IMR-90 (cell line): ENCODE measurements around the gene GPX5. TPM values are rescaled to one million over a fixed set of nuclear protein-coding genes. Genes with fewer than 3 reads are reported as not detected.

Source experiments
- ATAC-seq: fragments of 200-7000 bp; cut with Tn5 transposase; 2 replicates; pipeline ENCODE4 v1.9.1; 2020; ENCODE audit warnings: low read depth, mild to moderate bottlenecking, moderate library complexity
- BruUV-seq: library from RNA; stranded (reverse); fragments of 400-500 nt; replicated peaks from 2 replicates; lab custom pipeline; 2021; lab: Mats Ljungman, UMichigan
- CTCF ChIA-PET: fragments of 300-600 bp; formaldehyde crosslinking; extraction: SDS; loops from one replicate; lab custom pipeline; 2021; ENCODE audit warnings: antibody characterized with exemption; lab: Yijun Ruan, JAX
- POLR2A ChIA-PET: fragments of 300-600 bp; sonication (Branson Sonifier 250); formaldehyde crosslinking; loops from one replicate; lab custom pipeline; 2022; ENCODE audit warnings: antibody characterized with exemption; ENCODE audit not compliant: unreplicated experiment; lab: Charles Lee
- DNase-seq: peaks from one replicate; pipeline ENCODE4 v3.0.0; 2013
- H2AFZ ChIP-seq: replicated peaks from 2 replicates; pipeline ENCODE3; 2013; ENCODE audit warnings: low read length, mild to moderate bottlenecking; ENCODE audit not compliant: poor library complexity
- H2AK5ac ChIP-seq: 2 replicates; pipeline ENCODE4 v1.6.1; 2013; ENCODE audit warnings: low read depth, low read length, inconsistent platforms
- H2AK9ac ChIP-seq: replicated peaks from 2 replicates; pipeline ENCODE3; 2013; ENCODE audit warnings: mild to moderate bottlenecking, low read depth, low read length, moderate library complexity; ENCODE audit not compliant: poor library complexity
- H2BK120ac ChIP-seq: 2 replicates; pipeline ENCODE4 v1.6.1; 2013; ENCODE audit warnings: low read depth, low read length, inconsistent platforms
- H2BK15ac ChIP-seq: 3 replicates; pipeline ENCODE4 v1.6.1; 2013; ENCODE audit warnings: low read depth, low read length, inconsistent platforms
- H2BK20ac ChIP-seq: 2 replicates; pipeline ENCODE4 v1.6.1; 2013; ENCODE audit warnings: low read depth, mild to moderate bottlenecking, inconsistent platforms, low read length, moderate library complexity
- H2BK5ac ChIP-seq: 2 replicates; pipeline ENCODE4 v1.6.1; 2013; ENCODE audit warnings: mild to moderate bottlenecking, low read depth, low read length, inconsistent platforms; ENCODE audit not compliant: poor library complexity, severe bottlenecking
- H3K14ac ChIP-seq: replicated peaks from 2 replicates; pipeline ENCODE4 v1.6.1; 2013; ENCODE audit warnings: low read depth, low read length, inconsistent platforms
- H3K18ac ChIP-seq: 2 replicates; pipeline ENCODE4 v1.6.1; 2013; ENCODE audit warnings: low read depth, low read length, control low read depth
- H3K23ac ChIP-seq: 2 replicates; pipeline ENCODE4 v1.6.1; 2013; ENCODE audit warnings: low read depth, low read length, inconsistent platforms
- H3K27ac ChIP-seq: 2 replicates; pipeline ENCODE4 v1.5.1; 2013; ENCODE audit warnings: mild to moderate bottlenecking, control low read depth, low read length; ENCODE audit not compliant: insufficient read depth
- H3K27me3 ChIP-seq: 2 replicates; pipeline ENCODE4 v1.6.1; 2013; ENCODE audit warnings: low read length; ENCODE audit not compliant: control insufficient read depth, insufficient read depth
- H3K36me3 ChIP-seq: 2 replicates; pipeline ENCODE4 v1.6.1; 2013; ENCODE audit warnings: low read length, mixed read lengths; ENCODE audit not compliant: control insufficient read depth, insufficient read depth
- H3K4ac ChIP-seq: 2 replicates; pipeline ENCODE4 v1.6.1; 2013; ENCODE audit warnings: low read depth, low read length, inconsistent platforms
- H3K4me1 ChIP-seq: 2 replicates; pipeline ENCODE4 v1.6.1; 2013; ENCODE audit warnings: low read length, mixed read lengths; ENCODE audit not compliant: control insufficient read depth, insufficient read depth
- H3K4me2 ChIP-seq: 2 replicates; pipeline ENCODE4 v1.6.1; 2013; ENCODE audit warnings: low read depth, mild to moderate bottlenecking, control low read depth, low read length, moderate library complexity
- H3K4me3 ChIP-seq: 2 replicates; pipeline ENCODE4 v1.5.1; 2013; ENCODE audit warnings: low read depth, mild to moderate bottlenecking, control low read depth, low read length, moderate library complexity; ENCODE audit not compliant: insufficient read depth
- H3K56ac ChIP-seq: 2 replicates; pipeline ENCODE4 v1.6.1; 2013; ENCODE audit warnings: low read length, inconsistent platforms; ENCODE audit not compliant: insufficient read depth; ENCODE audit errors: extremely low read depth
- H3K79me1 ChIP-seq, 2 experiments: 2 replicates each; pipeline ENCODE4 v1.6.1; 2013; ENCODE audit warnings: low read length in 2 of 2, inconsistent platforms in 1 of 2, low read depth in 1 of 2
- H3K9ac ChIP-seq: 2 replicates; pipeline ENCODE4 v1.6.1; 2013; ENCODE audit warnings: low read depth, low read length, control low read depth
- H3K9me1 ChIP-seq: 2 replicates; pipeline ENCODE4 v1.6.1; 2013; ENCODE audit warnings: low read length, inconsistent platforms; ENCODE audit not compliant: insufficient read depth
- H3K9me3 ChIP-seq: 2 replicates; pipeline ENCODE4 v1.6.1; 2013; ENCODE audit warnings: low read length; ENCODE audit not compliant: control insufficient read depth, insufficient read depth
- H4K20me1 ChIP-seq: 2 replicates; pipeline ENCODE4 v1.6.1; 2013; ENCODE audit warnings: low read length, inconsistent platforms; ENCODE audit not compliant: insufficient read depth
- H4K5ac ChIP-seq: 2 replicates; pipeline ENCODE4 v1.6.1; 2013; ENCODE audit warnings: mild to moderate bottlenecking, low read depth, low read length, control low read depth
- H4K8ac ChIP-seq, 2 experiments: 2 replicates each; pipeline ENCODE4 v1.6.1; 2013; ENCODE audit warnings: low read depth in 2 of 2, low read length in 2 of 2, control low read depth in 1 of 2, inconsistent platforms in 1 of 2
- H4K91ac ChIP-seq: 2 replicates; pipeline ENCODE4 v1.6.1; 2013; ENCODE audit warnings: low read depth, low read length, inconsistent platforms; ENCODE audit not compliant: insufficient read depth
- BHLHE40 ChIP-seq: fragments of 150-350 bp; IDR thresholded peaks from 2 replicates; pipeline ENCODE4 v1.6.1; 2016; ENCODE audit warnings: mild to moderate bottlenecking, low read depth, low read length
- ELK1 ChIP-seq: fragments of 150-350 bp; IDR thresholded peaks from 2 replicates; pipeline ENCODE4 v1.6.1; 2016; ENCODE audit warnings: low read depth, mild to moderate bottlenecking, low read length, moderate library complexity, borderline replicate concordance
- MXI1 ChIP-seq: IDR thresholded peaks from 2 replicates; pipeline ENCODE4 v1.6.1; 2012; ENCODE audit warnings: low read depth, mild to moderate bottlenecking, low read length, moderate library complexity, borderline replicate concordance
- RAD21 ChIP-seq: IDR thresholded peaks from 2 replicates; pipeline ENCODE4 v1.6.1; 2012; ENCODE audit warnings: low read length, improper control_type of control experiment
- RCOR1 ChIP-seq: IDR thresholded peaks from 2 replicates; pipeline ENCODE4 v1.6.1; 2012; ENCODE audit warnings: mild to moderate bottlenecking, low read length, improper control_type of control experiment; ENCODE audit not compliant: insufficient replicate concordance
- RFX5 ChIP-seq: IDR thresholded peaks from 2 replicates; pipeline ENCODE4 v1.8.0; 2012; ENCODE audit warnings: low read depth, mild to moderate bottlenecking, low read length, moderate library complexity
- SMC3 ChIP-seq: fragments of 150-350 bp; IDR thresholded peaks from 2 replicates; pipeline ENCODE4 v1.6.1; 2016; ENCODE audit warnings: low read depth, mild to moderate bottlenecking, antibody characterized with exemption, low read length, moderate library complexity
- USF2 ChIP-seq: fragments of 150-350 bp; IDR thresholded peaks from 2 replicates; pipeline ENCODE4 v1.6.1; 2017; ENCODE audit warnings: mild to moderate bottlenecking, antibody characterized with exemption, low read length, low read depth
- WGBS, 2 experiments: methylation state at CpG; one replicate each; pipeline versions ENCODE4 v1.1.5 to v1.1.7; 2013; ENCODE audit warnings: missing lambda C conversion rate in 2 of 2; ENCODE audit not compliant: insufficient read length in 1 of 2; ENCODE audit errors: extremely low coverage in 2 of 2; 5-methylcytosine and 5-hydroxymethylcytosine counted together
- dilution Hi-C: fragments of 300-500 bp; cut with HindIII; formaldehyde crosslinking; loops from one replicate; pipeline ENCODE4 v1.14.3; 2018; ENCODE audit warnings: low sequenced_read_pairs; ENCODE audit not compliant: unreplicated experiment
- in situ Hi-C: fragments of 300-500 bp; cut with MboI; formaldehyde crosslinking; loops from 3 replicates; pipeline ENCODE4 v1.14.3; 2019; ENCODE audit warnings: low sequenced_read_pairs, inconsistent platforms, mixed read lengths
- intact Hi-C: fragments of 100-400 bp; cut with micrococcal nuclease; formaldehyde crosslinking; loops from 2 replicates; pipeline ENCODE4 v1.10.0; 2022
- polyA plus RNA-seq, 3 experiments: library from polyadenylated mRNA; depleted of rRNA; stranded (reverse); fragments of >200 nt; gene quantifications; 2 replicates each; pipeline ENCODE4 v1.2.3, GENCODE V29; 2012; ENCODE audit warnings: low replicate concordance in 1 of 3
- total RNA-seq: library from RNA; depleted of rRNA; stranded (reverse); fragments of >200 nt; gene quantifications from 2 replicates; pipeline ENCODE4 v1.2.3, GENCODE V29; 2012
- TF ChIP-seq, protein P1 (sequence below): conservative IDR thresholded peaks from 2 replicates; pipeline ENCODE4 v1.5.1; 2012; ENCODE audit warnings: mild to moderate bottlenecking, low read depth, low read length, improper control_type of control experiment

GPX5 gene
- total and polyA plus RNA-seq, 2 of the 4 experiments (the other 2 are of a cell fraction), result not detected

GRCh38 chr6:28530777-28531176, 5.1 kb downstream of the GPX5 start:
- WGBS, 2 experiments, result 0% methylated on average over 1 of the region's 1 CpG; no CpG with 5 or more reads in 1 of the 2 experiments
- intact Hi-C loops, result no loop called here
- H2AK5ac ChIP-seq, result no peak overlapping the region
- no peak overlapping the region for H2BK20ac ChIP-seq
- DNase-seq (no peak), ATAC-seq (no peak)
- H3K18ac ChIP-seq, result no peak overlapping the region
- TF ChIP-seq ELK1, result no peak
- no peak for TF ChIP-seq RFX5
- no peak for TF ChIP-seq BHLHE40
- TF ChIP-seq SMC3, result no peak
- no peak for TF ChIP-seq MXI1
- no peak for TF ChIP-seq RCOR1
- no peak for TF ChIP-seq RAD21
- no peak for TF ChIP-seq USF2
- TF ChIP-seq, protein P1, sequence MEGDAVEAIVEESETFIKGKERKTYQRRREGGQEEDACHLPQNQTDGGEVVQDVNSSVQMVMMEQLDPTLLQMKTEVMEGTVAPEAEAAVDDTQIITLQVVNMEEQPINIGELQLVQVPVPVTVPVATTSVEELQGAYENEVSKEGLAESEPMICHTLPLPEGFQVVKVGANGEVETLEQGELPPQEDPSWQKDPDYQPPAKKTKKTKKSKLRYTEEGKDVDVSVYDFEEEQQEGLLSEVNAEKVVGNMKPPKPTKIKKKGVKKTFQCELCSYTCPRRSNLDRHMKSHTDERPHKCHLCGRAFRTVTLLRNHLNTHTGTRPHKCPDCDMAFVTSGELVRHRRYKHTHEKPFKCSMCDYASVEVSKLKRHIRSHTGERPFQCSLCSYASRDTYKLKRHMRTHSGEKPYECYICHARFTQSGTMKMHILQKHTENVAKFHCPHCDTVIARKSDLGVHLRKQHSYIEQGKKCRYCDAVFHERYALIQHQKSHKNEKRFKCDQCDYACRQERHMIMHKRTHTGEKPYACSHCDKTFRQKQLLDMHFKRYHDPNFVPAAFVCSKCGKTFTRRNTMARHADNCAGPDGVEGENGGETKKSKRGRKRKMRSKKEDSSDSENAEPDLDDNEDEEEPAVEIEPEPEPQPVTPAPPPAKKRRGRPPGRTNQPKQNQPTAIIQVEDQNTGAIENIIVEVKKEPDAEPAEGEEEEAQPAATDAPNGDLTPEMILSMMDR, result no peak
- no peak overlapping the region for H2AFZ ChIP-seq
- no peak overlapping the region for H4K91ac ChIP-seq
- no peak overlapping the region for H2BK15ac ChIP-seq
- H2BK5ac ChIP-seq, result no peak overlapping the region
- H3K9ac ChIP-seq, result no peak overlapping the region
- BruUV-seq, result no TSS peak
- H2AK9ac ChIP-seq, result no peak overlapping the region
- no peaks in the 10 kb centered on the region for H3K36me3 ChIP-seq
- dilution Hi-C loops, result no loop called here
- no peak overlapping the region for H3K14ac ChIP-seq
- no peaks in the 10 kb centered on the region for H3K9me3 ChIP-seq
- H3K9me1 ChIP-seq, result no peaks in the 10 kb centered on the region
- CTCF ChIA-PET, result no interaction called here
- H3K4ac ChIP-seq, result no peak overlapping the region
- H3K4me3 ChIP-seq, result no peak overlapping the region
- in situ Hi-C loops, result no loop called here
- H3K79me1 ChIP-seq, result no peaks in the 10 kb centered on the region
- H4K8ac ChIP-seq, result no peak overlapping the region
- no peaks in the 10 kb centered on the region for H3K4me1 ChIP-seq
- no peak overlapping the region for H3K4me2 ChIP-seq
- no peak overlapping the region for H3K27ac ChIP-seq
- POLR2A ChIA-PET, result no interaction called here
- no peaks in the 10 kb centered on the region for H4K20me1 ChIP-seq
- no peak overlapping the region for H3K56ac ChIP-seq
- no peak overlapping the region for H2BK120ac ChIP-seq
- no peaks in the 10 kb centered on the region; the same call in none of the 2 replicates for H3K27me3 ChIP-seq
- H3K23ac ChIP-seq, result no peak overlapping the region
- H4K5ac ChIP-seq, result no peak overlapping the region
